Transverse colon (tissue), 4 donors: ENCODE results near the gene HOXC9. TPM values are rescaled to one million over a fixed set of nuclear protein-coding genes. Genes with fewer than 3 reads are reported as not detected.

ENCODE experiments used
- DNase-seq: peaks from one replicate; pipeline ENCODE4 v3.0.0-alpha.2; 2019
- H3K27ac ChIP-seq, 4 donors: fragments of 200-600 bp; sonication (generic); 2 replicates each; pipeline ENCODE4 v1.5.1; 2016 to 2018; ENCODE audit warnings: inconsistent platforms in 4 of 4
- H3K27me3 ChIP-seq: fragments of 200-600 bp; sonication (generic); 2 replicates; pipeline ENCODE4 v1.5.1; 2017; ENCODE audit warnings: inconsistent platforms
- H3K36me3 ChIP-seq, 4 donors: fragments of 200-600 bp; sonication (generic); 2 replicates each; pipeline ENCODE4 v1.5.1; 2017 to 2019; ENCODE audit warnings: inconsistent platforms in 4 of 4
- H3K4me1 ChIP-seq, 4 donors: fragments of 200-600 bp; sonication (generic); 2 replicates each; pipeline ENCODE4 v1.5.1; 2017 to 2020; ENCODE audit warnings: inconsistent platforms in 4 of 4
- H3K4me3 ChIP-seq, 4 donors: fragments of 200-600 bp; sonication (generic); 1 replicate in 1 of 4; 2 replicates in 3 of 4; pipeline versions ENCODE4 v1.5.1 to v1.6.1; 2017 to 2019; ENCODE audit warnings: inconsistent platforms in 4 of 4
- H3K9me3 ChIP-seq, 2 donors: fragments of 200-600 bp; sonication (generic); 2 replicates each; pipeline ENCODE4 v1.5.1; 2017 to 2019; ENCODE audit warnings: inconsistent platforms in 2 of 2
- EP300 ChIP-seq: sonication (generic); formaldehyde crosslinking; IDR thresholded peaks from one replicate; pipeline ENCODE4 v1.6.1; 2017; ENCODE audit warnings: antibody characterized with exemption, low read depth
- POLR2A ChIP-seq: fragments of 450-650 bp; IDR thresholded peaks from one replicate; pipeline ENCODE4 v1.6.1; 2016; ENCODE audit warnings: antibody characterized with exemption, mild to moderate bottlenecking, moderate library complexity
- POLR2AphosphoS5 ChIP-seq, 3 donors: sonication (generic); formaldehyde crosslinking; IDR thresholded peaks; one replicate each; pipeline ENCODE4 v1.6.1; 2016; ENCODE audit warnings: antibody characterized with exemption in 3 of 3
- WGBS, 2 donors: methylation state at CpG; one replicate each; pipeline ENCODE4 v1.1.5; 2018; ENCODE audit warnings: low coverage in 1 of 2; 5-methylcytosine and 5-hydroxymethylcytosine counted together
- in situ Hi-C, 4 donors: fragments of 200-750 bp; cut with MboI; loops; one replicate each; pipeline versions ENCODE4 v1.15.0 to v1.15.1; 2017; ENCODE audit warnings: low sequenced_read_pairs in 3 of 4, low pct_ligation_motif_present in 1 of 4, low pct_unique_long_range_greater_than_20kb in 1 of 4
- intact Hi-C: fragments of 100-400 bp; cut with DNase I; formaldehyde crosslinking; loops from one replicate; pipeline ENCODE4 v1.15.1; 2023; ENCODE audit warnings: low total_unique reads
- total RNA-seq, 4 donors: library from RNA; depleted of rRNA; stranded (reverse); fragments of >200 nt; gene quantifications; one replicate each; pipeline ENCODE4 v1.1.0, GENCODE V29; 2016
- TF ChIP-seq, protein P1 (sequence below), 5 experiments: fragments of 200-600 bp in 3 of 5; fragments of 450-650 bp in 2 of 5; sonication (generic) in 3 of 5; IDR thresholded peaks; 1 replicate in 2 of 5; 2 replicates in 3 of 5; pipeline ENCODE4 v1.5.1; 2016 to 2017; ENCODE audit warnings: antibody characterized with exemption in 5 of 5, inconsistent platforms in 3 of 5, mild to moderate bottlenecking in 2 of 5, moderate library complexity in 1 of 5

The HOXC9 gene
- not detected for total RNA-seq

DNA sequence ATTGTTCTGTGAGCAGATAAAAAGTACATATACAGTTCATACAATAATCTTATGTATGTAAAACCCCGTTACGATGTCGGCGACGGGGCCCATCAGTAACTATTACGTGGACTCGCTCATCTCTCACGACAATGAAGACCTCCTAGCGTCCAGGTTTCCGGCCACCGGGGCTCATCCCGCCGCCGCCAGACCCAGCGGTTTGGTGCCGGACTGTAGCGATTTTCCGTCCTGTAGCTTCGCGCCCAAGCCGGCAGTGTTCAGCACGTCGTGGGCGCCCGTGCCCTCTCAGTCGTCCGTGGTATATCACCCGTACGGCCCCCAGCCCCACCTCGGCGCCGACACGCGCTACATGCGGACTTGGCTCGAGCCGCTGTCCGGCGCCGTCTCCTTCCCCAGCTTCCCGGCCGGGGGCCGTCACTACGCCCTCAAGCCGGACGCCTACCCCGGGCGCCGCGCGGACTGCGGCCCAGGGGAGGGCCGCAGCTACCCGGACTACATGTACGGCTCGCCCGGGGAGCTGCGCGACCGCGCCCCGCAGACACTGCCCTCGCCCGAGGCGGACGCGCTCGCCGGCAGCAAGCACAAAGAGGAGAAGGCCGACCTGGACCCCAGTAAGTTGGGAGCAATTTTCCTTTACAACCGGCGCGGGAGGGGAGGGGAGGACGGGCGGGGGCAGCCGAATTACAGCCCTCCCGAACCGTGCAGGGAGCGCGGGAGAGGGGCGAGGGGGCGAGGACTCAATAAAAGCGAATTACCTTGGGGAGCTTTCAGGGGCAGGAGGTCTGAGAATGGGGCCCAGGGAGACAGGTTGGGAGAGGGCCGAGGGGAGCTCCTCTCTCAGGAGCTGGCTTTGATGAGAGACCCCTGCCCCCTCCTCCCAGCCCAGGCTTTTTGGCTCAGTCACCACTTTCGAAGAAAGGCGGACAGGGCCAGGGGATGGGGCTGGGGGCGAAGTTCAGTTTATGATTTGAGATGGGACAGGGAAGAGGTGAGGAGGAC is at the start of gene HOXC9:
Gene HOXC9 (plus strand): TSS at position 46 of the 999 bp plus-strand sequence. CDS start 28 bp downstream, at position 74.
- Histone ChIP-seq H3K27me3 (peaks cover 100% of the 10 kb centered on the region), H3K9me3 (no peaks in the 10 kb centered on the region), H3K27ac (peak within 1 kb of the TSS in 1 of 4 donors; percentile 26), H3K4me3 (peak within 1 kb of the TSS in 3 of 4 donors; percentile 2 to 25 (median 22)), H3K4me1 (peaks cover 7 to 23% (median 19%) of the 10 kb centered on the region in 4 donors), H3K36me3 (no peaks in the 10 kb centered on the region)
- WGBS, 2 donors, result 13% methylated on average over 54 of the region's 87 CpGs; no CpG with 5 or more reads in 1 of the 2 donors
- in situ Hi-C loops (no loop called here), intact Hi-C loops (no loop called here)
- no peak for DNase-seq
- TF ChIP-seq POLR2AphosphoS5 (IDR thresholded peaks at IDR 0.05), result no peak
- no peak for TF ChIP-seq EP300
- no peak for TF ChIP-seq POLR2A
- TF ChIP-seq, protein P1, sequence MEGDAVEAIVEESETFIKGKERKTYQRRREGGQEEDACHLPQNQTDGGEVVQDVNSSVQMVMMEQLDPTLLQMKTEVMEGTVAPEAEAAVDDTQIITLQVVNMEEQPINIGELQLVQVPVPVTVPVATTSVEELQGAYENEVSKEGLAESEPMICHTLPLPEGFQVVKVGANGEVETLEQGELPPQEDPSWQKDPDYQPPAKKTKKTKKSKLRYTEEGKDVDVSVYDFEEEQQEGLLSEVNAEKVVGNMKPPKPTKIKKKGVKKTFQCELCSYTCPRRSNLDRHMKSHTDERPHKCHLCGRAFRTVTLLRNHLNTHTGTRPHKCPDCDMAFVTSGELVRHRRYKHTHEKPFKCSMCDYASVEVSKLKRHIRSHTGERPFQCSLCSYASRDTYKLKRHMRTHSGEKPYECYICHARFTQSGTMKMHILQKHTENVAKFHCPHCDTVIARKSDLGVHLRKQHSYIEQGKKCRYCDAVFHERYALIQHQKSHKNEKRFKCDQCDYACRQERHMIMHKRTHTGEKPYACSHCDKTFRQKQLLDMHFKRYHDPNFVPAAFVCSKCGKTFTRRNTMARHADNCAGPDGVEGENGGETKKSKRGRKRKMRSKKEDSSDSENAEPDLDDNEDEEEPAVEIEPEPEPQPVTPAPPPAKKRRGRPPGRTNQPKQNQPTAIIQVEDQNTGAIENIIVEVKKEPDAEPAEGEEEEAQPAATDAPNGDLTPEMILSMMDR (IDR thresholded peaks at IDR 0.05), result no peak

DNA sequence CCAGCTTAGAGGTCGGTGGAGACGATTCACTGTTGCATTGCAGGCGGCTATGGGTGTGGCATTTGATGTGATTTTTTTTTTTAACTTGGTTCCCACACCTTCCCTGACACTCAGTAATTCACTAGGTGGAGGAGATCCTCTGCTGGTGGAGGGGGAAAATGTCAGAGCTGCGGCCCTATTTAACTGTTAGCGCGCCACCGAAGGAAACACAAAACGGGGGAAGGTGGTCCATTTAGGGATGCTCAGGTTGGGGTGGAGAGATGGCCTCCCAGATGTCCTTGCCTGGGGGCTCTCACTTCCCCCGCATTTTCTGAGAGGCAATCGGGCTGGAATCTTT is 49.6 kb upstream of the HOXC9 start:
- intact Hi-C loops (no loop called here), in situ Hi-C loops (no loop called here)
- Histone ChIP-seq H3K27ac (no peak overlapping the region), H3K27me3 (peaks cover 100% of the 10 kb centered on the region), H3K9me3 (no peaks in the 10 kb centered on the region), H3K4me1 (no peaks in the 10 kb centered on the region), H3K4me3 (no peak overlapping the region), H3K36me3 (no peaks in the 10 kb centered on the region)
- 17% methylated on average over 10 of the region's 10 CpGs; no CpG with 5 or more reads in 1 of the 2 donors for WGBS, 2 donors
- no peak for DNase-seq
- TF ChIP-seq EP300 (no peak), POLR2A (no peak)

DNA sequence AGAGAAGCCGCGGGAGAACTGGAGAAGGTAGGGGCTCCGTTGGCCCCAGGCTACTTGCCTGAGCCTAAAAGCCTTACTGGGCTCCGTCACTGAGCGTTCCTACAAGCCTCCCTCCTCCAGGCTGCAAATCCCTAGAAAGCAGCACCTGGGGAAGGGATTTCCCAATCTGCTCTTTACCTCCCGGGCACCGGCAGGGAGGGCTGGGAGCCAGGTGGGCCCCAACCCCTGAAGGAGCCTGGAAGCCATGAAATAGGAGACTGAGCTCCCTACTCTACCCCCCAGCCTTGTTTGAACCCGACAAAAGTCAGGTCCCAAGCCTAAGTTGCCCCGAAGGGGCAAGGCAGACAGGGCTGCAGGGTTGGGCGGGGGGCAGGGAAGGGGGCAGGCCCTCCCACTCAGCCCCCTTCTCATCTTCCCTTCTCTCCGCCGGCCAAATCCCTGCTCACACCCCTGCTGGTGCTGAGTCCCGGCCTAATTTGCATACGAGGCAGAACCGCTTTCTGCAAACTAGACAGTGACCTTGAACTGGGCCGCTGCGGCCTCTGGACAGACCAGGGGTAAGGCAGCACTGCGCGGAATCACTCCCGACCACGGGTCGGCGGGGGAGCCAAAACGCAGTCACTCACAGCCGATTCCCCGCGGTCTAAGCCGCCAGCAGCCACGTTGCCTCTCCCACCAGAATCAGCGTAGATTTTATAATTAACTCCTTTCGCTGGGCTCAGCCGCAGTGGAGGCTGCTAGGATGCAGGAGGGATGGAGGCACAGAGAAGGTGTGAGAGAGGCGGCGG is 49.0 kb upstream of the HOXC9 start:
- Histone ChIP-seq H3K4me3 (no peak overlapping the region), H3K36me3 (no peaks in the 10 kb centered on the region), H3K9me3 (no peaks in the 10 kb centered on the region), H3K4me1 (no peaks in the 10 kb centered on the region), H3K27ac (no peak overlapping the region), H3K27me3 (peaks cover 100% of the 10 kb centered on the region)
- 14% methylated on average over 34 of the region's 34 CpGs; no CpG with 5 or more reads in 1 of the 2 donors for WGBS, 2 donors
- TF ChIP-seq EP300 (no peak), POLR2AphosphoS5 (IDR thresholded peaks at IDR 0.05) (no peak), POLR2A (no peak)
- TF ChIP-seq, protein P1 (IDR thresholded peaks at IDR 0.05), result no peak
- no peak for DNase-seq
- in situ Hi-C loops (no loop called here), intact Hi-C loops (no loop called here)

DNA sequence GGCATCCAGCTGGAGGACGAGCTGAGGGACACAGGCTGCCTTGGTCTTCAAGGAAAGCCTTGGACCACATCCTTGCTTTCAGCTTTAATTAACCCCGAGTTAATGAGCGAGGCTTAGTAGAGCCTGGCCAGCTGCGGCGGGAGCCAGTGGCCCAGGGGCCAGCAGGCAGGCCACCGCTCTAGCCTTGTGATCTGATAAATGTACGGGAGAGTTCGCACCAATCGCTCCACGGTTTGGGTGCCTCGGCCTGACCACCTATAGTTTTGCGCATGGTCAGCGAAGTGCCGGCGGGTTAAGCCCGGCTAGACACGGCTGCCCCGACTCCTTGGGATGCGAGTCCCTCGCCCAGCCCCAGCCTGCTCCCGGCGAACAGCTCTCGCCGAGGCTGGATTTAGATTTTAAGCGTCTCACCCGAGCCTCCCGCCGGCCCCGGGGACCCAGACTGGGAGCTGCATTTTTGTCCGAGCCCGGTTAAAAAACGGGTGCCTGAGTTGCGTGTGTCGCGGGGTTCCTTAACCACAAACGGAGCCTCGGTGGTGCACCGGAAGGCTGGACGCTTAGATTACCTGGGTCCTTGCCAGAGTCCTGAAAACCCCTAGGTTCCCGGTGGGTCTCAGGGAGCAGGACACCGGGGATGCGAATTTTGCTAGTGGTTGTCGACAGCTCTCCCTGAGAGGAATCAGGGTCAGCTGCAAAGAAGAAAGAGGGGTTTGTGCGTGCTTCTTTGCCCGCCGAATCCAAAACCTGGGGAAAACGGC is 48.2 kb upstream of the HOXC9 start:
- intact Hi-C loops (no loop called here), in situ Hi-C loops (no loop called here)
- no peak for DNase-seq
- Histone ChIP-seq H3K4me3 (no peak overlapping the region), H3K36me3 (no peaks in the 10 kb centered on the region), H3K27ac (no peak overlapping the region), H3K27me3 (peaks cover 100% of the 10 kb centered on the region), H3K4me1 (peaks cover 0 to 3% (median 0%) of the 10 kb centered on the region in 4 donors), H3K9me3 (no peaks in the 10 kb centered on the region)
- TF ChIP-seq, protein P1 (IDR thresholded peaks at IDR 0.05), result no peak
- TF ChIP-seq EP300, result no peak
- 19% methylated on average over 47 of the region's 47 CpGs; no CpG with 5 or more reads in 1 of the 2 donors for WGBS, 2 donors
